Thoracic aorta (tissue), 2 donors: Measurements from ENCODE around the gene GRB7. TPM values are rescaled to one million over a fixed set of nuclear protein-coding genes. Genes with fewer than 3 reads are reported as not detected.

Experiments
- ATAC-seq: fragments of 150-250 bp; one replicate; pipeline ENCODE4 v1.8.0; 2017; ENCODE audit warnings: low read depth; ENCODE audit not compliant: insufficient number of reproducible peaks, low FRiP score
- DNase-seq: peaks from one replicate; pipeline ENCODE4 v3.0.0-alpha.2; 2020; ENCODE audit warnings: low spot score
- H3K27ac ChIP-seq, 2 donors: fragments of 200-600 bp; sonication (generic); 1 replicate in 1 of 2; 2 replicates in 1 of 2; pipeline ENCODE4 v1.5.1; 2016; ENCODE audit warnings: mild to moderate bottlenecking in 2 of 2, moderate library complexity in 2 of 2
- H3K27me3 ChIP-seq: fragments of 200-600 bp; sonication (generic); replicated peaks from 2 replicates; pipeline ENCODE4 v1.6.0; 2016; ENCODE audit warnings: mild to moderate bottlenecking; ENCODE audit not compliant: insufficient read depth
- H3K36me3 ChIP-seq: fragments of 200-600 bp; sonication (generic); one replicate; pipeline ENCODE4 v1.5.1; 2016
- H3K4me1 ChIP-seq, 2 donors: fragments of 200-600 bp; sonication (generic); 1 replicate in 1 of 2; 2 replicates in 1 of 2; pipeline versions ENCODE4 v1.5.1 to v1.6.0; 2016; ENCODE audit warnings: low read depth in 2 of 2, mild to moderate bottlenecking in 1 of 2; ENCODE audit not compliant: control insufficient read depth in 1 of 2
- H3K4me3 ChIP-seq: fragments of 200-600 bp; sonication (generic); 2 replicates; pipeline ENCODE4 v1.5.1; 2016; ENCODE audit warnings: mild to moderate bottlenecking
- H3K9me3 ChIP-seq: fragments of 200-600 bp; sonication (generic); 2 replicates; pipeline ENCODE4 v1.5.1; 2016
- CTCF ChIP-seq: fragments of 200-600 bp; sonication (generic); IDR thresholded peaks from one replicate; pipeline ENCODE4 v1.5.1; 2019; ENCODE audit warnings: antibody characterized with exemption
- total RNA-seq, 2 donors: library from RNA; depleted of rRNA; stranded (reverse); fragments of >200 nt; gene quantifications; one replicate each; pipeline versions ENCODE4 v1.1.0 to v1.2.3, GENCODE V29; 2016

Gene GRB7
- total RNA-seq, 2 donors from 2014 or later, result 0.85 to 1.4 TPM

- peak overlapping the region; percentile 87 for H3K4me3 ChIP-seq
- no peak for TF ChIP-seq CTCF
- peak overlapping the region; percentile 88 to 92 for H3K27ac ChIP-seq
- ATAC-seq (no peak), DNase-seq (no peak)
- no peaks in the 10 kb centered on the region for H3K27me3 ChIP-seq
- H3K4me1 ChIP-seq, result peaks cover 11 to 64% of the 10 kb centered on the region in 2 donors
- no peaks in the 10 kb centered on the region for H3K9me3 ChIP-seq
- H3K36me3 ChIP-seq, result no peaks in the 10 kb centered on the region
Measured at GRCh38 chr17:39701012-39701783, 36.5 kb upstream of the GRB7 start.

- Histone ChIP-seq H3K4me1 (peaks cover 16 to 71% of the 10 kb centered on the region in 2 donors), H3K4me3 (peak overlapping the region; percentile 87)
- DNase-seq, result no peak
Measured at GRCh38 chr17:39701784-39702422, 35.8 kb upstream of the GRB7 start.

GRCh38 chr17:39702901-39703893, 34.5 kb upstream of the GRB7 start:
- DNase-seq, result no peak
- no peak overlapping the region for H3K4me3 ChIP-seq
- no peaks in the 10 kb centered on the region for H3K9me3 ChIP-seq
- peak overlapping the region; percentile 83 to 85 for H3K27ac ChIP-seq
- peaks cover 16 to 75% of the 10 kb centered on the region in 2 donors for H3K4me1 ChIP-seq
- no peak for TF ChIP-seq CTCF
- H3K27me3 ChIP-seq, result no peaks in the 10 kb centered on the region
- peaks cover 14% of the 10 kb centered on the region for H3K36me3 ChIP-seq
- no peak for ATAC-seq

More at GRCh38 chr17:39701784-39702422, 35.8 kb upstream of the GRB7 start:
- Histone ChIP-seq H3K36me3 (peaks cover 1% of the 10 kb centered on the region), H3K27me3 (no peaks in the 10 kb centered on the region), H3K9me3 (no peaks in the 10 kb centered on the region), H3K27ac (peak overlapping the region; percentile 19 to 85)
- no peak for TF ChIP-seq CTCF
- no peak for ATAC-seq

GRCh38 chr17:39703913-39704312, 33.8 kb upstream of the GRB7 start:
- Histone ChIP-seq H3K4me3 (no peak overlapping the region), H3K36me3 (peaks cover 21% of the 10 kb centered on the region), H3K4me1 (peaks cover 16 to 70% of the 10 kb centered on the region in 2 donors), H3K27me3 (no peaks in the 10 kb centered on the region), H3K27ac (peak overlapping the region; percentile 83 to 85), H3K9me3 (no peaks in the 10 kb centered on the region)
- DNase-seq, result no peak
- no peak for TF ChIP-seq CTCF
- ATAC-seq, result no peak
